ENCODE results near the gene KDM4B.

Gene KDM4B

DNA sequence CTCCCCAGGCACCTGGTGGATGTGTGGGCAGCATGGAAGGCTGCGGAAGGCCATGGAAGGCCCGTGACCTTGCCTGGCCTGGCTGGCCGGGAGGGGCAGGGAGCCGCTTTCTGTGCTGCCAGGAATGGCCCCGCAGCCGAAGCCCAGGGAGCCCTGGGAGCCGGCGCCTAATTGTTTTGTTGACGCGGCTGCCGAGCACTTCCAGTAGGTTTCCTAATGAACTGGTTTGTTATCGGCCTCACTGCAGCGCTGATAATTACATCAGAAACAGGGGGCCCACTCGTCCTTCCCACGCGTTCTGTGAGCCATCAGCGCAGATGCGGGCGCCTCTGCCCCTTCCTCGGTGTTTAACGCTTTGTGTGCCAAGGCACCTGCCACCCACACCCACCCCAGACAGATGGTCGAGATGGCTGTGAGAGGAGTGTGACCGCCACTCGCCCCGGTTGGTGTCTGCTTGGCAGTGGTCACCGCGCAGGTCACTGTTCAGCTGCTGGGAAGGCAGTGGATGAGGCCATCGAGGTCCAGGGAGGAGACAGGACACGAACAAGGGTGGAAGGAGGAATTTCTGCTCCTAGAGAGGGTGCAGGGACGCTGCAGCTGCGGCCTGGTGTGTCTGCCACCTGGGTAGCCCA lies 124.5 kb downstream of the KDM4B start:
- FAIRE-seq: no peak
- DNase-seq (ENCODE audit: insufficient read length, low spot score): no peak
- TF ChIP-seq, protein P1, sequence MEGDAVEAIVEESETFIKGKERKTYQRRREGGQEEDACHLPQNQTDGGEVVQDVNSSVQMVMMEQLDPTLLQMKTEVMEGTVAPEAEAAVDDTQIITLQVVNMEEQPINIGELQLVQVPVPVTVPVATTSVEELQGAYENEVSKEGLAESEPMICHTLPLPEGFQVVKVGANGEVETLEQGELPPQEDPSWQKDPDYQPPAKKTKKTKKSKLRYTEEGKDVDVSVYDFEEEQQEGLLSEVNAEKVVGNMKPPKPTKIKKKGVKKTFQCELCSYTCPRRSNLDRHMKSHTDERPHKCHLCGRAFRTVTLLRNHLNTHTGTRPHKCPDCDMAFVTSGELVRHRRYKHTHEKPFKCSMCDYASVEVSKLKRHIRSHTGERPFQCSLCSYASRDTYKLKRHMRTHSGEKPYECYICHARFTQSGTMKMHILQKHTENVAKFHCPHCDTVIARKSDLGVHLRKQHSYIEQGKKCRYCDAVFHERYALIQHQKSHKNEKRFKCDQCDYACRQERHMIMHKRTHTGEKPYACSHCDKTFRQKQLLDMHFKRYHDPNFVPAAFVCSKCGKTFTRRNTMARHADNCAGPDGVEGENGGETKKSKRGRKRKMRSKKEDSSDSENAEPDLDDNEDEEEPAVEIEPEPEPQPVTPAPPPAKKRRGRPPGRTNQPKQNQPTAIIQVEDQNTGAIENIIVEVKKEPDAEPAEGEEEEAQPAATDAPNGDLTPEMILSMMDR (IDR thresholded peaks at IDR 0.05; ENCODE audit: insufficient read depth, missing control alignments): no peak

DNA sequence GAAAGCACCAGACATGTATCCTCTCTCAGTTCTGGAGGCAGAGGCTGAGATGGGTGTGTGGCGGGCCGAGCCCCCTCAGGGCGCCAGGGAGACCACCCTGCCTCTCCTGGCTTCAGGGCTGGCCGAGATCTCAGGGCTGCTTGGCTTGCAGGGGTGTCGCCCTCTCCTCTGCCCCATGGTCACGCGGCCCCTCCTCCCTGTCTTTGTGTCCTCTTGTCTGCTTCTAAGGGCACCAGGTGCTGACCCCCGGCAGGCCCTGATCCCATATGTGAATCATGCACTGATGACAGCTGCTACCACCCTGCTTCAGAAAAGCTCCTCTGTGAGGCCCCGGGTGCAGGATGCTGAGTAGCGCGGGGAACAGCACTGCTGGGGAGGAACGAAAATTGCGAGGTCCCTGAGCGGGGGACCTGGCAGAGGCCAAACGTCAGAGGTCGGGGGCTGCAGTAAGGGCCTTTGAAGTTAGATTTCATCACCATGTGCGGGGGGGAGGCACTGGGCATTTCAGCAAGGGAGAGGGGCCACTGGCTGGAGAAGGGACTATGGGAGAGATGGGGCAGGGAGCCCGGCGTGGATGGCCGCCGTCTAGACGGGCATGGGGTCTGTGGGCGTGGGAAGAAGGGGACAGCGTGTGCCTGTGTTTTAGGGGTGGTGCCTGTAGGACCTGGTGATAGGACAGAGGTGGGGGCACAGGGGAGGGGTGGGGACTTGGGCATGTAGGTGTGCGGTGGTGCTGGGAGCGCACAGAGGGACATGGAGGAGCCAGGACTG lies 125.2 kb downstream of the KDM4B start:
- FAIRE-seq: no peak
- TF ChIP-seq, protein P1 (IDR thresholded peaks at IDR 0.05; ENCODE audit: insufficient read depth, missing control alignments): no peak
- no peak for DNase-seq (ENCODE audit: insufficient read length, low spot score)

DNA sequence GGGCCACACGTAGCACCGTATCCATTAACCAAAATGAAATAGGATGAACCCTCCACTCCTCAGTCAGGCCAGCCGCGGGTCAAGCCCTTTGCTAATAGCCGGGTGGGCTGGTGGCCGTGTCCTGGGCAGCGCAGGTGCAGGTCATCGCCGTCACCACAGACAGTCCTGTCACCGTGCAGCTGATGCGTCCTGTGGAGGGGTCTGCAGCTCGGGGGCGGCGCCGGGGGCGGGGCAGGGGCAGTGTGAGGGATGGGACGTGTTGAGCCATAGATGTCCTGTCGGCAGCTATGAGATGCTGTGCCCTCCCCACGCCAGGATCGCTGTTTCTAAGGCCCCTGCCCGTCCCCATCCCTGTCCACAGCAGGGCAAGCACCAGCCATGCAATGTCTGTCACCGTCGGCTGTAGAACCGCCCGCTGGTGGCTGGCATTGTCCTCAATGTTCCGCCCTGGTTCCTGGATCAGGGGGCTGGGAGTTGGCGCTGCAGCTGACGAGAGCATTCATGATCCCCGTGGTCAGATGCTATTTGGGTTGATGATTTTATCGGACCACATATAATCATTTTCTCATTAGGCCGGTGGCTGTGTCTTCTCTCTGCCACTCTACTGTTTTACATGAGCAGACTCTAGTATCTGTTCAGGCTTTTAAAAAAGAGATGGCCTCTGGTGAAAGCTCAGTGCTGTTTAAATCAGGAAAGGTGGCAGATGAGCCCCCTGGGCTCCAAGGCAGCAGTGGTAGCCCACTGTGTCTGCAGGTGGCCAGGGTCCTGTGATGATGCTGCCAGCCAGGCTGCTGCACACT lies 126.1 kb downstream of the KDM4B start:
- FAIRE-seq (no peak), DNase-seq (ENCODE audit: insufficient read length, low spot score) (no peak)

DNA sequence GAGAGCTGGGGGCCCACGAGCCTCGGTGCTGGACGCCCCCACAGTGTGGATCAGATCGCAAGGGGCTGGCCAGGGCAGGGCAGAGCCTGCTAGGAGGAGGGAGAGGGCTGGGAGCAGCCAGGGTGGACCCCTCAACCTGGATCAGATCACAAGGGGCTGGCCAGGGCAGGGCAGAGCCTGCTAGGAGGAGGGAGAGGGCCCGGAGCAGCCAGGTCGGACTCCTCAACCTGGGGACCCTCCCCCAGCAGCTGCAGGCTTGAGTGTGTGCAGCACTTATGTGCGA lies 126.6 kb downstream of the KDM4B start:
- FAIRE-seq (no peak), DNase-seq (ENCODE audit: insufficient read length, low spot score) (no peak)
- TF ChIP-seq, protein P1 (IDR thresholded peaks at IDR 0.05; ENCODE audit: insufficient read depth, missing control alignments): no peak

More for the DNA sequence above, 126.1 kb downstream of the KDM4B start:
- TF ChIP-seq, protein P1 (IDR thresholded peaks at IDR 0.05; ENCODE audit: insufficient read depth, missing control alignments): no peak

DNA sequence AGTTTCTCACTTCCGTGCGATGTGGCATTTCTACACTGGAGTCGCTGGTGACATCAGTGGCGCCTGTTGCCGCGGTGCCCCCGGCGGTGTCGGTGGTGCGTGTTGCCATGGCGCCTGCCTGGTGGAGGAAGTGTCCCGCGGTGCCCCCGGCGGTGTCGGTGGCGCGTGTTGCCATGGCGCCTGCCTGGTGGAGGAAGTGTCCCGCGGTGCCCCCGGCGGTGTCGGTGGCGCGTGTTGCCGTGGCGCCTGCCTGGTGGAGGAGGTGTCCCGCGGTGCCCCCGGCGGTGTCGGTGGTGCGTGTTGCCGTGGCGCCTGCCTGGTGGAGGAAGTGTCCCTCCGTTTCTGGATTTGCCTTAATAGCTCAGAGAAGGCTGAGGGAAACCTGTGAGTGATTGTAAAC lies 127.6 kb downstream of the KDM4B start:
- DNase-seq (ENCODE audit: insufficient read length, low spot score) (no peak), FAIRE-seq (no peak)
- TF ChIP-seq, protein P1 (IDR thresholded peaks at IDR 0.05; ENCODE audit: insufficient read depth, missing control alignments): no peak

DNA sequence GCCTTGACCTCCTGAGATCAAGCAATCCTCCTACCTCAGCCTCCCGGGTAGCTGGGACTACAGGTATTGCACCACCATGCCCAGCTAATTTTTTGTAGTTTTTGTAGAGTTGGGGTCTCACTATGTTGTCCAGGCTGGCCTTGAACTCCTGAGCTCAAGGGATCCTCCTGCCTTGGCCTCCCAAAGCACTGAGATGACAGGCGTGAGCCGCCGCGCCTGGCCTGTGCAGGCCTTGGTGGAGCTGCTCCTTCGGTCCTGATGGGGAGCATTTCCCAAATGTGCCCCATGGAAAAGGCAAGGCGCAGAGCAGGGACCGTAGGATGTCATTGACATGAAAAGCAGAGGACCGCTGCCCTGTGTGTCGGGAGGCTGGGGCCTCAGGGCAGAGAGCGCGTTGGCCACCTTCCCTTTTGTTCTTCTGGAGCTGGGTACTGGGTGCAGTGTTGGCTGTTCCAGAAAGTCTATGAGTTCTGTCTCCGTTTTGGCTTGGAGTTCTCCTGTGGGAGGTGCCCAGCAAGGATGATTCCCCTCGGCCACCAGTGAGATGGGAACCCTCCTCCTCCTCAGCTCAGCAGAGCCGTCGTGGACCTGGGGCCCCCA lies 128.5 kb downstream of the KDM4B start:
- no peak for FAIRE-seq
- TF ChIP-seq, protein P1 (IDR thresholded peaks at IDR 0.05; ENCODE audit: insufficient read depth, missing control alignments): no peak
- no peak for DNase-seq (ENCODE audit: insufficient read length, low spot score)

All from D721Med (cell line).